Astrocyte (in vitro differentiated cells and primary cell): ENCODE measurements around the gene CABP7. TPM values are rescaled to one million over a fixed set of nuclear protein-coding genes. Genes with fewer than 3 reads are reported as not detected.

ENCODE experiments used
- DNase-seq: peaks from one replicate; pipeline ENCODE4 v3.0.0-alpha.2; 2010; ENCODE audit warnings: low read depth
- FAIRE-seq: peaks from 2 replicates; lab custom pipeline; 2011; peaks lifted over from hg19 to GRCh38; lab: Jason Lieb, UNC
- H2AFZ ChIP-seq: 2 replicates; pipeline ENCODE4 v1.6.0; 2012; ENCODE audit warnings: low read depth, low read length, inconsistent platforms
- H3K27ac ChIP-seq: 2 replicates; pipeline ENCODE4 v1.5.1; 2011; ENCODE audit warnings: low read depth, low read length, inconsistent platforms
- H3K27me3 ChIP-seq: 2 replicates; pipeline ENCODE4 v1.6.0; 2011; ENCODE audit warnings: low read length, inconsistent platforms; ENCODE audit not compliant: insufficient read depth
- H3K36me3 ChIP-seq: 2 replicates; pipeline ENCODE4 v1.5.1; 2011; ENCODE audit warnings: low read length, inconsistent platforms; ENCODE audit not compliant: insufficient read depth
- H3K4me1 ChIP-seq: 2 replicates; pipeline ENCODE4 v1.5.1; 2011; ENCODE audit warnings: low read length, inconsistent platforms; ENCODE audit not compliant: insufficient read depth
- H3K4me2 ChIP-seq: 2 replicates; pipeline ENCODE4 v1.6.0; 2012; ENCODE audit warnings: low read length, inconsistent platforms
- H3K4me3 ChIP-seq: 2 replicates; pipeline ENCODE4 v1.5.1; 2011; ENCODE audit warnings: low read depth, mild to moderate bottlenecking, low read length, inconsistent platforms; ENCODE audit not compliant: insufficient read depth
- H3K79me2 ChIP-seq: 2 replicates; pipeline ENCODE4 v1.6.0; 2012; ENCODE audit warnings: mild to moderate bottlenecking, low read length, inconsistent platforms; ENCODE audit not compliant: insufficient read depth
- H3K9ac ChIP-seq: 2 replicates; pipeline ENCODE4 v1.6.0; 2012; ENCODE audit warnings: mild to moderate bottlenecking, low read length, inconsistent platforms
- H3K9me3 ChIP-seq: 2 replicates; pipeline ENCODE4 v1.5.1; 2012; ENCODE audit warnings: low read depth, mild to moderate bottlenecking, low read length, inconsistent platforms; ENCODE audit not compliant: insufficient read depth
- H4K20me1 ChIP-seq: 2 replicates; pipeline ENCODE4 v1.6.0; 2012; ENCODE audit warnings: low read length, inconsistent platforms; ENCODE audit not compliant: insufficient read depth
- H3K27ac Mint-ChIP-seq: one replicate; pipeline ENCODE4 v1.8.0; 2021; ENCODE audit warnings: mild to moderate bottlenecking, mixed read lengths; ENCODE audit not compliant: unreplicated experiment
- H3K27me3 Mint-ChIP-seq: one replicate; pipeline ENCODE4 v1.8.0; 2021; ENCODE audit warnings: low read depth, mixed read lengths; ENCODE audit not compliant: unreplicated experiment
- H3K36me3 Mint-ChIP-seq: one replicate; pipeline ENCODE4 v1.8.0; 2021; ENCODE audit warnings: low read depth, mixed read lengths; ENCODE audit not compliant: unreplicated experiment
- H3K4me1 Mint-ChIP-seq: one replicate; pipeline ENCODE4 v1.8.0; 2021; ENCODE audit warnings: low read depth, mixed read lengths; ENCODE audit not compliant: unreplicated experiment
- H3K4me3 Mint-ChIP-seq: one replicate; pipeline ENCODE4 v1.8.0; 2021; ENCODE audit warnings: mild to moderate bottlenecking, moderate library complexity, mixed read lengths; ENCODE audit not compliant: unreplicated experiment
- H3K9me3 Mint-ChIP-seq: one replicate; pipeline ENCODE4 v1.8.0; 2021; ENCODE audit warnings: mild to moderate bottlenecking, mixed read lengths; ENCODE audit not compliant: unreplicated experiment
- EZH2 ChIP-seq: IDR thresholded peaks from 2 replicates; pipeline ENCODE4 v1.6.1; 2012; ENCODE audit warnings: mild to moderate bottlenecking, low read length, inconsistent platforms; ENCODE audit not compliant: insufficient read depth
- total RNA-seq: library from RNA; stranded (reverse); gene quantifications from 2 replicates; pipeline ENCODE4 v1.2.1, GENCODE V29; 2021
- TF ChIP-seq, protein P1 (sequence below): IDR thresholded peaks from 2 replicates; pipeline ENCODE4 v1.5.1; 2011; ENCODE audit warnings: low read depth, mild to moderate bottlenecking, inconsistent platforms, low read length, moderate library complexity; ENCODE audit not compliant: insufficient read depth

The CABP7 gene
- total RNA-seq, 1 donor from 2014 or later: not detected

GRCh38 chr22:29750559-29751538 lies 31.0 kb downstream of the CABP7 start:
- Histone ChIP-seq H3K9me3 (no peaks in the 10 kb centered on the region), H3K9ac (no peak overlapping the region), H3K27ac (no peak overlapping the region), H3K4me1 (no peaks in the 10 kb centered on the region), H3K4me2 (no peak overlapping the region), H3K4me3 (no peak overlapping the region), H3K79me2 (no peaks in the 10 kb centered on the region), H3K27me3 (no peaks in the 10 kb centered on the region), H2AFZ (no peak overlapping the region), H4K20me1 (peaks cover 4% of the 10 kb centered on the region), H3K36me3 (no peaks in the 10 kb centered on the region)
- Mint-ChIP-seq H3K27me3 (no peaks in the 10 kb centered on the region), H3K4me1 (no peaks in the 10 kb centered on the region), H3K36me3 (peaks cover 10% of the 10 kb centered on the region), H3K9me3 (no peaks in the 10 kb centered on the region), H3K27ac (no peak overlapping the region), H3K4me3 (no peak overlapping the region)
- FAIRE-seq: no peak
- DNase-seq: no peak
- TF ChIP-seq EZH2: no peak
- TF ChIP-seq, protein P1, sequence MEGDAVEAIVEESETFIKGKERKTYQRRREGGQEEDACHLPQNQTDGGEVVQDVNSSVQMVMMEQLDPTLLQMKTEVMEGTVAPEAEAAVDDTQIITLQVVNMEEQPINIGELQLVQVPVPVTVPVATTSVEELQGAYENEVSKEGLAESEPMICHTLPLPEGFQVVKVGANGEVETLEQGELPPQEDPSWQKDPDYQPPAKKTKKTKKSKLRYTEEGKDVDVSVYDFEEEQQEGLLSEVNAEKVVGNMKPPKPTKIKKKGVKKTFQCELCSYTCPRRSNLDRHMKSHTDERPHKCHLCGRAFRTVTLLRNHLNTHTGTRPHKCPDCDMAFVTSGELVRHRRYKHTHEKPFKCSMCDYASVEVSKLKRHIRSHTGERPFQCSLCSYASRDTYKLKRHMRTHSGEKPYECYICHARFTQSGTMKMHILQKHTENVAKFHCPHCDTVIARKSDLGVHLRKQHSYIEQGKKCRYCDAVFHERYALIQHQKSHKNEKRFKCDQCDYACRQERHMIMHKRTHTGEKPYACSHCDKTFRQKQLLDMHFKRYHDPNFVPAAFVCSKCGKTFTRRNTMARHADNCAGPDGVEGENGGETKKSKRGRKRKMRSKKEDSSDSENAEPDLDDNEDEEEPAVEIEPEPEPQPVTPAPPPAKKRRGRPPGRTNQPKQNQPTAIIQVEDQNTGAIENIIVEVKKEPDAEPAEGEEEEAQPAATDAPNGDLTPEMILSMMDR: no peak

DNA sequence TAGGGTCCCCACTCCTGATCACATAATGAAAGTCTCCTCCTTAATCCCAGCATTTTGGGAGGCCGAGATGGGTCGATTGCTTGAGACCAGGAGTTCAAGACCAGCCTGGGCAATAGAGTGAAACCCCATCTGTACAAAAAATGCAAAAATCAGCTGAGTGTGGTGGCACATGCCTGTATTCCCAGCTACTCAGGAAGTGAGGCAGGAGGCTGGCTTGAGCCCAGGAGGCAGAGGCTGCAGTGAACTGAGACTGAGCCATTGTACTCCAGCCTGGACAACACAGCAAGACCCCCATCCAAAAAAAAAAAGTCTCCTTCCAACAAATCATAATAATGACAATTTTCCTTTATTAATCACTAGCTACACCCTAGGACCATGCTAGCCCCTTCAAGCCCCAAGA lies 31.9 kb downstream of the CABP7 start:
- Histone ChIP-seq H3K36me3 (no peaks in the 10 kb centered on the region), H3K4me1 (no peaks in the 10 kb centered on the region), H3K79me2 (no peaks in the 10 kb centered on the region), H3K4me2 (no peak overlapping the region), H4K20me1 (peaks cover 8% of the 10 kb centered on the region), H3K9me3 (no peaks in the 10 kb centered on the region), H3K27me3 (no peaks in the 10 kb centered on the region), H3K27ac (no peak overlapping the region), H2AFZ (no peak overlapping the region), H3K4me3 (no peak overlapping the region), H3K9ac (no peak overlapping the region)
- FAIRE-seq: no peak
- TF ChIP-seq, protein P1: no peak
- no peak for TF ChIP-seq EZH2
- Mint-ChIP-seq H3K4me1 (no peaks in the 10 kb centered on the region), H3K9me3 (no peaks in the 10 kb centered on the region), H3K4me3 (no peak overlapping the region), H3K36me3 (peaks cover 10% of the 10 kb centered on the region), H3K27me3 (no peaks in the 10 kb centered on the region), H3K27ac (no peak overlapping the region)
- no peak for DNase-seq
